Stomach (tissue), 4 donors: Measurements from ENCODE around the gene MCF2L.

Experiments used
- CTCF ChIP-seq, 7 experiments: fragments of 450-650 bp in 4 of 7; fragments of 200-600 bp in 3 of 7; sonication (generic) in 3 of 7; IDR thresholded peaks; one replicate each; pipeline ENCODE4 v1.5.1; 2016 to 2019; ENCODE audit warnings: antibody characterized with exemption in 7 of 7, control low read depth in 2 of 7, mild to moderate bottlenecking in 1 of 7
- EP300 ChIP-seq: sonication (generic); formaldehyde crosslinking; IDR thresholded peaks from one replicate; pipeline ENCODE4 v1.6.1; 2017; ENCODE audit warnings: antibody characterized with exemption
- POLR2A ChIP-seq, 4 donors: fragments of 450-650 bp; IDR thresholded peaks; one replicate each; pipeline ENCODE4 v1.6.1; 2016; ENCODE audit warnings: antibody characterized with exemption in 4 of 4, control low read depth in 2 of 4, mild to moderate bottlenecking in 1 of 4, moderate library complexity in 1 of 4
- POLR2AphosphoS5 ChIP-seq, 3 donors: sonication (generic); formaldehyde crosslinking; IDR thresholded peaks; one replicate each; pipeline ENCODE4 v1.6.1; 2016; ENCODE audit warnings: antibody characterized with exemption in 3 of 3

GRCh38 chr13:113053801-113054604, 85.0 kb downstream of the MCF2L start:
- TF ChIP-seq CTCF (IDR thresholded peaks at IDR 0.05) = no peak
- TF ChIP-seq POLR2A (IDR thresholded peaks at IDR 0.05) = no peak
- no peak for TF ChIP-seq EP300
- TF ChIP-seq POLR2AphosphoS5 (IDR thresholded peaks at IDR 0.05) = no peak
